ENCODE measurements around the gene CDC42BPA. TPM values are rescaled to one million over a fixed set of nuclear protein-coding genes. Genes with fewer than 3 reads are reported as not detected.

CDC42BPA gene
- total and polyA plus RNA-seq, 2 donors from 2014 or later = 11.2 to 60.7 TPM

- Histone ChIP-seq H3K4me3 (ENCODE audit: low read length in 3 of 3) (no peak overlapping the region), H3K4me1 (ENCODE audit: control insufficient read depth in 2 of 3, insufficient read depth in 2 of 3, low read depth in 1 of 3, low read length in 3 of 3) (no peaks in the 10 kb centered on the region), H3K27ac (ENCODE audit: low read depth in 2 of 2, low read length in 2 of 2) (no peak overlapping the region), H3K36me3 (ENCODE audit: control insufficient read depth in 2 of 3, insufficient read depth in 3 of 3, low read length in 3 of 3) (peaks cover 0 to 2% (median 0%) of the 10 kb centered on the region in 3 donors), H3K27me3 (ENCODE audit: control insufficient read depth, insufficient read depth, low read length) (no peaks in the 10 kb centered on the region), H3K9me3 (ENCODE audit: control insufficient read depth in 2 of 3, insufficient read depth in 1 of 3, low read length in 3 of 3) (no peaks in the 10 kb centered on the region), H3K9ac (ENCODE audit: low read length in 3 of 3) (no peak overlapping the region)
- intact Hi-C loops (cut with DNase I) = no loop called here
- DNase-seq (no peak), FAIRE-seq (no peak)
- no peak for TF ChIP-seq CTCF (IDR thresholded peaks at IDR 0.05; ENCODE audit: borderline replicate concordance, extremely low read depth, insufficient read depth)
Observed at GRCh38 chr1:227010645-227011044, 307.6 kb downstream of the CDC42BPA start.

GRCh38 chr1:227009937-227010336 is 308.4 kb downstream of the CDC42BPA start:
- H3K9me3 ChIP-seq (ENCODE audit: control insufficient read depth in 2 of 3, insufficient read depth in 1 of 3, low read length in 3 of 3) = no peaks in the 10 kb centered on the region
- no peak overlapping the region for H3K27ac ChIP-seq (ENCODE audit: low read depth in 2 of 2, low read length in 2 of 2)
- H3K36me3 ChIP-seq (ENCODE audit: control insufficient read depth in 2 of 3, insufficient read depth in 3 of 3, low read length in 3 of 3) = peaks cover 0 to 2% (median 1%) of the 10 kb centered on the region in 3 donors
- DNase-seq (no peak), FAIRE-seq (no peak)
- H3K4me1 ChIP-seq (ENCODE audit: control insufficient read depth in 2 of 3, insufficient read depth in 2 of 3, low read depth in 1 of 3, low read length in 3 of 3) = no peaks in the 10 kb centered on the region
- TF ChIP-seq CTCF (IDR thresholded peaks at IDR 0.05; ENCODE audit: borderline replicate concordance, extremely low read depth, insufficient read depth) = no peak
- H3K27me3 ChIP-seq (ENCODE audit: control insufficient read depth, insufficient read depth, low read length) = no peaks in the 10 kb centered on the region
- H3K9ac ChIP-seq (ENCODE audit: low read length in 3 of 3) = no peak overlapping the region
- H3K4me3 ChIP-seq (ENCODE audit: low read length in 3 of 3) = no peak overlapping the region
- intact Hi-C loops (cut with DNase I) = no loop called here

- no peaks in the 10 kb centered on the region for H3K4me1 ChIP-seq (ENCODE audit: control insufficient read depth in 2 of 3, insufficient read depth in 2 of 3, low read depth in 1 of 3, low read length in 3 of 3)
- H3K9ac ChIP-seq (ENCODE audit: low read length in 3 of 3) = no peak overlapping the region
- FAIRE-seq (no peak), DNase-seq (no peak)
- peaks cover 2 to 12% (median 3%) of the 10 kb centered on the region in 3 donors for H3K36me3 ChIP-seq (ENCODE audit: control insufficient read depth in 2 of 3, insufficient read depth in 3 of 3, low read length in 3 of 3)
- H3K4me3 ChIP-seq (ENCODE audit: low read length in 3 of 3) = no peak overlapping the region
- H3K27me3 ChIP-seq (ENCODE audit: control insufficient read depth, insufficient read depth, low read length) = no peaks in the 10 kb centered on the region
- intact Hi-C loops (cut with DNase I) = no loop called here
- TF ChIP-seq CTCF (IDR thresholded peaks at IDR 0.05; ENCODE audit: borderline replicate concordance, extremely low read depth, insufficient read depth) = no peak
- no peaks in the 10 kb centered on the region for H3K9me3 ChIP-seq (ENCODE audit: control insufficient read depth in 2 of 3, insufficient read depth in 1 of 3, low read length in 3 of 3)
- no peak overlapping the region for H3K27ac ChIP-seq (ENCODE audit: low read depth in 2 of 2, low read length in 2 of 2)
Observed at GRCh38 chr1:227006226-227006796, 312.0 kb downstream of the CDC42BPA start.

- H3K27me3 ChIP-seq (ENCODE audit: control insufficient read depth, insufficient read depth, low read length) = no peaks in the 10 kb centered on the region
- H3K4me3 ChIP-seq (ENCODE audit: low read length in 3 of 3) = no peak overlapping the region
- peaks cover 2 to 15% (median 3%) of the 10 kb centered on the region in 3 donors for H3K36me3 ChIP-seq (ENCODE audit: control insufficient read depth in 2 of 3, insufficient read depth in 3 of 3, low read length in 3 of 3)
- H3K9me3 ChIP-seq (ENCODE audit: control insufficient read depth in 2 of 3, insufficient read depth in 1 of 3, low read length in 3 of 3) = no peaks in the 10 kb centered on the region
- no peaks in the 10 kb centered on the region for H3K4me1 ChIP-seq (ENCODE audit: control insufficient read depth in 2 of 3, insufficient read depth in 2 of 3, low read depth in 1 of 3, low read length in 3 of 3)
- H3K9ac ChIP-seq (ENCODE audit: low read length in 3 of 3) = no peak overlapping the region
- no peak overlapping the region for H3K27ac ChIP-seq (ENCODE audit: low read depth in 2 of 2, low read length in 2 of 2)
- peak in 1 of 5 donors; percentile 61 for DNase-seq
- intact Hi-C loops (cut with DNase I) = no loop called here
- FAIRE-seq = no peak
- TF ChIP-seq CTCF (IDR thresholded peaks at IDR 0.05; ENCODE audit: borderline replicate concordance, extremely low read depth, insufficient read depth) = no peak
Observed at GRCh38 chr1:227004796-227005195, 313.5 kb downstream of the CDC42BPA start.
